A549 (cell line): Measurements from ENCODE around the gene NEGR1.

Experiments
- CTCF ChIP-seq: fragments of >200 bp; sonication (Bioruptor Twin); formaldehyde crosslinking; IDR thresholded peaks from 3 replicates; pipeline ENCODE4 v1.5.1; 2016
- EP300 ChIP-seq, 2 experiments: fragments of >200 bp; sonication (Bioruptor Twin); formaldehyde crosslinking; IDR thresholded peaks; 2 replicates in 1 of 2; 3 replicates in 1 of 2; pipeline ENCODE4 v1.6.1; 2016 to 2017
- HDAC2 ChIP-seq: fragments of 200-600 bp; sonication (generic); IDR thresholded peaks from 2 replicates; pipeline ENCODE4 v1.6.1; 2016
- HMGXB4 ChIP-seq: fragments of 250-450 bp; sonication (Bioruptor Pico); IDR thresholded peaks from 2 replicates; pipeline ENCODE4 v1.5.0; 2021; ENCODE audit warnings: mild to moderate bottlenecking, moderate library complexity, borderline replicate concordance
- MAFK ChIP-seq: fragments of 450-650 bp; IDR thresholded peaks from 2 replicates; pipeline ENCODE4 v1.6.1; 2014; ENCODE audit not compliant: partially characterized antibody
- RAD21 ChIP-seq, 2 experiments: fragments of >200 bp in 1 of 2; sonication (Bioruptor Twin) in 1 of 2; formaldehyde crosslinking in 1 of 2; IDR thresholded peaks in 1 of 2; conservative IDR thresholded peaks in 1 of 2; 2 replicates in 1 of 2; 3 replicates in 1 of 2; pipeline ENCODE4 v1.6.1; 2012 to 2018; ENCODE audit warnings: inconsistent platforms in 1 of 2
- SMC3 ChIP-seq: fragments of >200 bp; sonication (Bioruptor Twin); formaldehyde crosslinking; IDR thresholded peaks from 3 replicates; pipeline ENCODE4 v1.6.1; 2018; ENCODE audit warnings: inconsistent platforms
- ZFP36 ChIP-seq: fragments of 450-650 bp; IDR thresholded peaks from 2 replicates; pipeline ENCODE4 v1.6.1; 2014; ENCODE audit warnings: borderline replicate concordance; ENCODE audit not compliant: partially characterized antibody

- TF ChIP-seq SMC3, result no peak
- TF ChIP-seq RAD21 (conservative IDR thresholded peaks at IDR 0.05 in 1 of 2, IDR thresholded peaks at IDR 0.05 in 1 of 2), result no peak
- no peak for TF ChIP-seq CTCF
- no peak for TF ChIP-seq EP300 (IDR thresholded peaks at IDR 0.05)
- no peak for TF ChIP-seq MAFK
- TF ChIP-seq HMGXB4 (CRISPR knock-in tag), result no peak
- TF ChIP-seq HDAC2, result no peak
- no peak for TF ChIP-seq ZFP36
Observed at GRCh38 chr1:72296501-72296900, 14.2 kb upstream of the NEGR1 start.
